CD14-positive monocyte (primary cell): ENCODE results near the gene GLCE. TPM values are rescaled to one million over a fixed set of nuclear protein-coding genes. Genes with fewer than 3 reads are reported as not detected.

Source experiments
- DNase-seq, 3 donors: peaks; one replicate each; pipeline ENCODE4 v3.0.0-alpha.2; 2011 to 2022
- H2AFZ ChIP-seq: 2 replicates; pipeline ENCODE4 v1.6.0; 2012; ENCODE audit warnings: mild to moderate bottlenecking, low read depth, low read length, inconsistent platforms; ENCODE audit not compliant: insufficient read depth, poor library complexity, severe bottlenecking
- H3K27ac ChIP-seq, 2 donors: 1 replicate in 1 of 2; 2 replicates in 1 of 2; pipeline ENCODE4 v1.5.1; 2012 to 2013; ENCODE audit warnings: low read length in 2 of 2, control low read depth in 1 of 2, inconsistent platforms in 1 of 2, low read depth in 1 of 2, mild to moderate bottlenecking in 1 of 2
- H3K27me3 ChIP-seq, 2 donors: one replicate each; pipeline versions ENCODE4 v1.6.0 to v1.6.1; 2011 to 2013; ENCODE audit warnings: low read length in 2 of 2; ENCODE audit not compliant: control insufficient read depth in 2 of 2, insufficient read depth in 2 of 2
- H3K36me3 ChIP-seq, 2 donors: replicated peaks in 1 of 2; 1 replicate in 1 of 2; 2 replicates in 1 of 2; pipeline versions ENCODE4 v1.5.1 to v1.6.1; 2012 to 2013; ENCODE audit warnings: low read length in 2 of 2, control low read depth in 1 of 2, inconsistent platforms in 1 of 2, mild to moderate bottlenecking in 1 of 2; ENCODE audit not compliant: insufficient read depth in 2 of 2, control insufficient read depth in 1 of 2
- H3K4me1 ChIP-seq, 2 donors: 1 replicate in 1 of 2; 2 replicates in 1 of 2; pipeline versions ENCODE4 v1.5.1 to v1.6.1; 2012 to 2013; ENCODE audit warnings: low read length in 2 of 2, control low read depth in 1 of 2, inconsistent platforms in 1 of 2, mild to moderate bottlenecking in 1 of 2, moderate library complexity in 1 of 2; ENCODE audit not compliant: insufficient read depth in 2 of 2, control insufficient read depth in 1 of 2
- H3K4me2 ChIP-seq: replicated peaks from 2 replicates; pipeline ENCODE3; 2012; ENCODE audit warnings: low read length, moderate library complexity, mild to moderate bottlenecking; ENCODE audit not compliant: poor library complexity, severe bottlenecking; ENCODE audit errors: extremely low read depth
- H3K4me3 ChIP-seq, 3 experiments: fragments of 200-600 bp in 1 of 3; sonication (generic) in 1 of 3; replicated peaks in 1 of 3; 1 replicate in 2 of 3; 2 replicates in 1 of 3; pipeline ENCODE4 v1.5.1; 2011 to 2013; ENCODE audit warnings: low read length in 3 of 3, mild to moderate bottlenecking in 3 of 3, control low read depth in 2 of 3, low read depth in 2 of 3, inconsistent platforms in 1 of 3, moderate library complexity in 1 of 3
- H3K79me2 ChIP-seq: 2 replicates; pipeline ENCODE4 v1.6.0; 2012; ENCODE audit warnings: mild to moderate bottlenecking, control low read depth, inconsistent platforms, low read length, moderate library complexity; ENCODE audit not compliant: insufficient read depth
- H3K9ac ChIP-seq: 2 replicates; pipeline ENCODE4 v1.6.0; 2017; ENCODE audit warnings: low read length, mild to moderate bottlenecking; ENCODE audit not compliant: insufficient read depth, poor library complexity, severe bottlenecking
- H3K9me3 ChIP-seq, 2 donors: replicated peaks in 1 of 2; 1 replicate in 1 of 2; 2 replicates in 1 of 2; pipeline versions ENCODE4 v1.5.1 to v1.6.1; 2012 to 2013; ENCODE audit warnings: low read length in 2 of 2, control low read depth in 1 of 2; ENCODE audit not compliant: control insufficient read depth in 1 of 2, insufficient read depth in 1 of 2
- H4K20me1 ChIP-seq: 2 replicates; pipeline ENCODE4 v1.6.0; 2012; ENCODE audit warnings: mild to moderate bottlenecking, low read length, control low read depth, moderate library complexity; ENCODE audit not compliant: insufficient read depth
- H3K27ac Mint-ChIP-seq, 7 donors: one replicate each; pipeline ENCODE4 v1.8.0; 2020; ENCODE audit warnings: mild to moderate bottlenecking in 7 of 7, mixed read lengths in 7 of 7, moderate library complexity in 6 of 7, inconsistent platforms in 2 of 7
- H3K27me3 Mint-ChIP-seq, 3 donors: one replicate each; pipeline ENCODE4 v1.8.0; 2021 to 2022; ENCODE audit warnings: low read depth in 3 of 3, mild to moderate bottlenecking in 3 of 3, mixed read lengths in 3 of 3, moderate library complexity in 3 of 3, inconsistent platforms in 1 of 3
- H3K36me3 Mint-ChIP-seq, 2 donors: one replicate each; pipeline ENCODE4 v1.8.0; 2020; ENCODE audit warnings: mixed read lengths in 2 of 2, inconsistent platforms in 1 of 2, mild to moderate bottlenecking in 1 of 2
- H3K4me1 Mint-ChIP-seq: one replicate; pipeline ENCODE4 v1.8.0; 2020; ENCODE audit warnings: mild to moderate bottlenecking, mixed read lengths
- H3K4me3 Mint-ChIP-seq, 2 donors: one replicate each; pipeline ENCODE4 v1.8.0; 2020; ENCODE audit warnings: mild to moderate bottlenecking in 2 of 2, mixed read lengths in 2 of 2, moderate library complexity in 1 of 2
- H3K9me3 Mint-ChIP-seq, 7 donors: one replicate each; pipeline ENCODE4 v1.8.0; 2020 to 2022; ENCODE audit warnings: mixed read lengths in 7 of 7, mild to moderate bottlenecking in 6 of 7, moderate library complexity in 6 of 7, inconsistent platforms in 2 of 7
- WGBS: methylation state at CpG from one replicate; pipeline ENCODE4 v1.1.5; 2013; ENCODE audit warnings: missing lambda C conversion rate; ENCODE audit not compliant: insufficient coverage; 5-methylcytosine and 5-hydroxymethylcytosine counted together
- intact Hi-C, 2 donors: fragments of 100-400 bp; cut with micrococcal nuclease; formaldehyde crosslinking; loops; one replicate each; pipeline versions ENCODE4 v1.15.0 to v1.15.1; 2023
- polyA plus RNA-seq, 3 donors: library from polyadenylated mRNA; depleted of rRNA in 1 of 3; unstranded in 2 of 3; stranded (reverse) in 1 of 3; fragments of 300-500 nt in 2 of 3; fragments of >200 nt in 1 of 3; fragmentation: Illumina TruSeq in 2 of 3; gene quantifications; 1 replicate in 2 of 3; 2 replicates in 1 of 3; pipeline ENCODE4 v1.2.3, GENCODE V29; 2012 to 2021
- TF ChIP-seq, protein P1 (sequence below): fragments of 200-600 bp; IDR thresholded peaks from one replicate; pipeline ENCODE4 v1.8.0; 2022; ENCODE audit warnings: antibody characterized with exemption, mild to moderate bottlenecking

The GLCE gene
- polyA plus RNA-seq, 3 donors, result 11.0 to 24.3 (median 24.0) TPM

DNA sequence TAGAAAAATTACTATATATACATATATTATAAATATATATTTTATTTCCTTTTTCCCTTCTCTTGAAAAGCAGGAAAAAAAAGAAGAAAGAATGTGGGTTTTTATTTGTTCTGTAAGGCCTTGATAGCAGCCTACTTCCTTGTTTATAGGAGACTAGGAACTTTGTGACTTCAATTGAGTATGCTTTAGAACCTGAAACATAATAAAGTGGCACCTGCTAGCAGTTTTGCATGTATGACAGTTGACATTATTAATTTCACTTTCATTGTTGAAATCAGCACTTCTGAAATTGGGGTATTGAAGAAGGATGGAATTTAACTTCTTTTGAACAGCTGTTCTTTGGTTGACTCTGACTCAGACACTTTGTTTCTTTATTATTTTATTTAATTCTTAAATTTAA lies 56.9 kb downstream of the GLCE start:
- Mint-ChIP-seq H3K9me3 (peaks cover 0 to 9% (median 4%) of the 10 kb centered on the region in 7 donors), H3K36me3 (peaks cover 14 to 21% of the 10 kb centered on the region in 2 donors), H3K4me1 (no peaks in the 10 kb centered on the region), H3K4me3 (no peak overlapping the region), H3K27ac (no peak overlapping the region), H3K27me3 (no peaks in the 10 kb centered on the region)
- Histone ChIP-seq H3K4me3 (no peak overlapping the region), H4K20me1 (no peaks in the 10 kb centered on the region), H3K79me2 (no peaks in the 10 kb centered on the region), H3K4me2 (no peak overlapping the region), H3K9me3 (peaks cover 6 to 9% of the 10 kb centered on the region in 2 donors), H3K27ac (no peak overlapping the region), H3K27me3 (no peaks in the 10 kb centered on the region), H3K4me1 (no peaks in the 10 kb centered on the region), H3K36me3 (peaks cover 0 to 8% of the 10 kb centered on the region in 2 donors), H2AFZ (no peak overlapping the region), H3K9ac (no peak overlapping the region)
- intact Hi-C loops, result no loop called here
- TF ChIP-seq, protein P1, sequence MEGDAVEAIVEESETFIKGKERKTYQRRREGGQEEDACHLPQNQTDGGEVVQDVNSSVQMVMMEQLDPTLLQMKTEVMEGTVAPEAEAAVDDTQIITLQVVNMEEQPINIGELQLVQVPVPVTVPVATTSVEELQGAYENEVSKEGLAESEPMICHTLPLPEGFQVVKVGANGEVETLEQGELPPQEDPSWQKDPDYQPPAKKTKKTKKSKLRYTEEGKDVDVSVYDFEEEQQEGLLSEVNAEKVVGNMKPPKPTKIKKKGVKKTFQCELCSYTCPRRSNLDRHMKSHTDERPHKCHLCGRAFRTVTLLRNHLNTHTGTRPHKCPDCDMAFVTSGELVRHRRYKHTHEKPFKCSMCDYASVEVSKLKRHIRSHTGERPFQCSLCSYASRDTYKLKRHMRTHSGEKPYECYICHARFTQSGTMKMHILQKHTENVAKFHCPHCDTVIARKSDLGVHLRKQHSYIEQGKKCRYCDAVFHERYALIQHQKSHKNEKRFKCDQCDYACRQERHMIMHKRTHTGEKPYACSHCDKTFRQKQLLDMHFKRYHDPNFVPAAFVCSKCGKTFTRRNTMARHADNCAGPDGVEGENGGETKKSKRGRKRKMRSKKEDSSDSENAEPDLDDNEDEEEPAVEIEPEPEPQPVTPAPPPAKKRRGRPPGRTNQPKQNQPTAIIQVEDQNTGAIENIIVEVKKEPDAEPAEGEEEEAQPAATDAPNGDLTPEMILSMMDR, result no peak
- DNase-seq, result no peak

DNA sequence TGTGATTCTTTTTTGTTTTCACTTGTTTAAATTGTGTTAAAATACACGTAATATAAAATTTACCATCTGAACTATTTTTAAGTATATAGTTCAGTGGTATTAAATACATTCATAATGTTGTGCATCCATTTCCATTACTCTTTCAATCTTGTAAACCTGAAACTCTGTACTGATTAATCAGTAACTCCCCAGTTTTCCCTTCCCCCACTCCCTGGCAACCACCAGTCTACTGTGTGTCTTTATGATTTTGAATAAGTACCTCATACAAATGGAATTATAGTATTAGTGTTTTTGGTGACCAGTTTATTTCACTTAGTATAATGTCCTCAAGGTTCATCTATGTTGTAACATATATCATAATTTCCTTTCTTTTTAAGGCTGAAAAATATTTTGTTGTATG lies 59.3 kb downstream of the GLCE start:
- Histone ChIP-seq H3K4me2 (no peak overlapping the region), H3K27ac (no peak overlapping the region), H3K9ac (no peak overlapping the region), H3K4me1 (no peaks in the 10 kb centered on the region), H2AFZ (no peak overlapping the region), H3K4me3 (no peak overlapping the region), H3K36me3 (peaks cover 0 to 8% of the 10 kb centered on the region in 2 donors), H3K27me3 (no peaks in the 10 kb centered on the region), H3K79me2 (no peaks in the 10 kb centered on the region), H3K9me3 (peaks cover 6 to 10% of the 10 kb centered on the region in 2 donors), H4K20me1 (no peaks in the 10 kb centered on the region)
- Mint-ChIP-seq H3K4me1 (peaks cover 7% of the 10 kb centered on the region), H3K4me3 (no peak overlapping the region), H3K36me3 (peaks cover 9 to 22% of the 10 kb centered on the region in 2 donors), H3K27ac (peak overlapping the region in 1 of 7 donors; percentile 68), H3K27me3 (no peaks in the 10 kb centered on the region), H3K9me3 (peaks cover 0 to 12% (median 7%) of the 10 kb centered on the region in 7 donors)
- no CpG with 5 or more reads among the region's 1 CpG for WGBS
- intact Hi-C loops, result no loop called here
- DNase-seq, result no peak
- TF ChIP-seq, protein P1, result no peak
